ENCODE results near the gene COL4A2.

GRCh38 chr13:110332750-110333149, 25.7 kb downstream of the COL4A2 start:
- no peak for TF ChIP-seq POLR2AphosphoS5 (IDR thresholded peaks at IDR 0.05; ENCODE audit: low read depth, low read length)
- no peak for TF ChIP-seq POLR2A (IDR thresholded peaks at IDR 0.05; ENCODE audit: low read depth, low read length)
